ENCODE measurements around the gene TENM3.
A peak's percentile ranks its signal among the peaks of the same experiment; 100 is the strongest.

The TENM3 gene

DNA sequence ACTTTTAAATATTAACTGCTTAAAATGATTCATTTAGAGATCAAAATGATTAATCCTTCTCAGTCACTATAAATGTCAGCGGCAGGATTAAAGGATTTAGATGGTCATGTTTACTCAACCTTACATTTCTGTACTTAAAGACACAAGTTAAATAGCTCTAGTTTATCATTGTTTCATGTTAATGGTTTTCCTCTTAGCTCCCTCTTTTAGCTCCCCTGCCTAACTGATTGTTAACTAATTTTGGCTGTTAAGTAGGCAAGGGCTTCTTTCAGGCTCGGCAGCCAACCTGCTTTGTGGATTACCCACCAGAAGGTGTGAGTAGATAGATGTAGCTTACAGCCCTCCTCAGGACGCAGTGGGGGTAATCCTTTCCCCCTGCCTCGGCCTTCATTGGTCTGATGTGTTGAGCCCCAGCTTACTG is 96.0 kb downstream of the TENM3 start (continued):
- TF ChIP-seq, protein P1, sequence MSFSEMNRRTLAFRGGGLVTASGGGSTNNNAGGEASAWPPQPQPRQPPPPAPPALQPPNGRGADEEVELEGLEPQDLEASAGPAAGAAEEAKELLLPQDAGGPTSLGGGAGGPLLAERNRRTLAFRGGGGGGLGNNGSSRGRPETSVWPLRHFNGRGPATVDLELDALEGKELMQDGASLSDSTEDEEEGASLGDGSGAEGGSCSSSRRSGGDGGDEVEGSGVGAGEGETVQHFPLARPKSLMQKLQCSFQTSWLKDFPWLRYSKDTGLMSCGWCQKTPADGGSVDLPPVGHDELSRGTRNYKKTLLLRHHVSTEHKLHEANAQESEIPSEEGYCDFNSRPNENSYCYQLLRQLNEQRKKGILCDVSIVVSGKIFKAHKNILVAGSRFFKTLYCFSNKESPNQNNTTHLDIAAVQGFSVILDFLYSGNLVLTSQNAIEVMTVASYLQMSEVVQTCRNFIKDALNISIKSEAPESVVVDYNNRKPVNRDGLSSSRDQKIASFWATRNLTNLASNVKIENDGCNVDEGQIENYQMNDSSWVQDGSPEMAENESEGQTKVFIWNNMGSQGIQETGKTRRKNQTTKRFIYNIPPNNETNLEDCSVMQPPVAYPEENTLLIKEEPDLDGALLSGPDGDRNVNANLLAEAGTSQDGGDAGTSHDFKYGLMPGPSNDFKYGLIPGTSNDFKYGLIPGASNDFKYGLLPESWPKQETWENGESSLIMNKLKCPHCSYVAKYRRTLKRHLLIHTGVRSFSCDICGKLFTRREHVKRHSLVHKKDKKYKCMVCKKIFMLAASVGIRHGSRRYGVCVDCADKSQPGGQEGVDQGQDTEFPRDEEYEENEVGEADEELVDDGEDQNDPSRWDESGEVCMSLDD (tag by site-specific recombination; IDR thresholded peaks at IDR 0.05), result no peak
- TF ChIP-seq, protein P2, sequence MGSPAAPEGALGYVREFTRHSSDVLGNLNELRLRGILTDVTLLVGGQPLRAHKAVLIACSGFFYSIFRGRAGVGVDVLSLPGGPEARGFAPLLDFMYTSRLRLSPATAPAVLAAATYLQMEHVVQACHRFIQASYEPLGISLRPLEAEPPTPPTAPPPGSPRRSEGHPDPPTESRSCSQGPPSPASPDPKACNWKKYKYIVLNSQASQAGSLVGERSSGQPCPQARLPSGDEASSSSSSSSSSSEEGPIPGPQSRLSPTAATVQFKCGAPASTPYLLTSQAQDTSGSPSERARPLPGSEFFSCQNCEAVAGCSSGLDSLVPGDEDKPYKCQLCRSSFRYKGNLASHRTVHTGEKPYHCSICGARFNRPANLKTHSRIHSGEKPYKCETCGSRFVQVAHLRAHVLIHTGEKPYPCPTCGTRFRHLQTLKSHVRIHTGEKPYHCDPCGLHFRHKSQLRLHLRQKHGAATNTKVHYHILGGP (tag by site-specific recombination; IDR thresholded peaks at IDR 0.05), result peak; percentile 56; the same call in 1 of the 2 replicates
- TF ChIP-seq ZNF16 (tag by site-specific recombination; IDR thresholded peaks at IDR 0.05; ENCODE audit: low read depth) (no peak), SP3 (tag by site-specific recombination; IDR thresholded peaks at IDR 0.05) (no peak), SP7 (tag by site-specific recombination; IDR thresholded peaks at IDR 0.05) (no peak), OSR2 (tag by site-specific recombination; IDR thresholded peaks at IDR 0.05) (peak; percentile 91), ZNF239 (tag by site-specific recombination; IDR thresholded peaks at IDR 0.05) (no peak), ZBTB17 (tag by site-specific recombination; IDR thresholded peaks at IDR 0.05) (peak; percentile 75), ZNF211 (tag by site-specific recombination; IDR thresholded peaks at IDR 0.05; ENCODE audit: low read depth) (no peak), TRIM28 (IDR thresholded peaks at IDR 0.05; ENCODE audit: borderline replicate concordance, low read length) (0 out of 2 replicates have a peak, but pooled peaks have one; percentile 38), ZNF843 (tag by site-specific recombination; IDR thresholded peaks at IDR 0.05) (peak; percentile 90), HOXD13 (CRISPR knock-in tag; IDR thresholded peaks at IDR 0.05; ENCODE audit: borderline replicate concordance) (no peak), RBAK (tag by site-specific recombination; IDR thresholded peaks at IDR 0.05) (no peak), GLIS1 (tag by site-specific recombination; IDR thresholded peaks at IDR 0.05) (peak; percentile 71), SETDB1 (IDR thresholded peaks at IDR 0.05; ENCODE audit: insufficient read length, low read length) (no peak), ZXDB (tag by site-specific recombination; IDR thresholded peaks at IDR 0.05) (peak; percentile 42; the same call in 1 of the 2 replicates), ZNF830 (tag by site-specific recombination; IDR thresholded peaks at IDR 0.05; ENCODE audit: low read depth) (no peak), ZNF311 (tag by site-specific recombination; IDR thresholded peaks at IDR 0.05; ENCODE audit: borderline replicate concordance) (no peak), YY1 (tag by site-specific recombination; IDR thresholded peaks at IDR 0.05) (no peak), ZBTB7A (tag by site-specific recombination; IDR thresholded peaks at IDR 0.05; ENCODE audit: low read depth) (no peak), BCL11A (tag by site-specific recombination; IDR thresholded peaks at IDR 0.05; ENCODE audit: low read depth) (no peak), KLF10 (tag by site-specific recombination; IDR thresholded peaks at IDR 0.05) (no peak)
- TF ChIP-seq, protein P3, sequence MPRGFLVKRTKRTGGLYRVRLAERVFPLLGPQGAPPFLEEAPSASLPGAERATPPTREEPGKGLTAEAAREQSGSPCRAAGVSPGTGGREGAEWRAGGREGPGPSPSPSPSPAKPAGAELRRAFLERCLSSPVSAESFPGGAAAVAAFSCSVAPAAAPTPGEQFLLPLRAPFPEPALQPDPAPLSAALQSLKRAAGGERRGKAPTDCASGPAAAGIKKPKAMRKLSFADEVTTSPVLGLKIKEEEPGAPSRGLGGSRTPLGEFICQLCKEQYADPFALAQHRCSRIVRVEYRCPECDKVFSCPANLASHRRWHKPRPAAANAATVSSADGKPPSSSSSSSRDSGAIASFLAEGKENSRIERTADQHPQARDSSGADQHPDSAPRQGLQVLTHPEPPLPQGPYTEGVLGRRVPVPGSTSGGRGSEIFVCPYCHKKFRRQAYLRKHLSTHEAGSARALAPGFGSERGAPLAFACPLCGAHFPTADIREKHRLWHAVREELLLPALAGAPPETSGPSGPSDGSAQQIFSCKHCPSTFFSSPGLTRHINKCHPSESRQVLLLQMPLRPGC (tag by site-specific recombination; IDR thresholded peaks at IDR 0.05), result no peak; the same call in 1 of the 2 replicates
- TF ChIP-seq, protein P4, sequence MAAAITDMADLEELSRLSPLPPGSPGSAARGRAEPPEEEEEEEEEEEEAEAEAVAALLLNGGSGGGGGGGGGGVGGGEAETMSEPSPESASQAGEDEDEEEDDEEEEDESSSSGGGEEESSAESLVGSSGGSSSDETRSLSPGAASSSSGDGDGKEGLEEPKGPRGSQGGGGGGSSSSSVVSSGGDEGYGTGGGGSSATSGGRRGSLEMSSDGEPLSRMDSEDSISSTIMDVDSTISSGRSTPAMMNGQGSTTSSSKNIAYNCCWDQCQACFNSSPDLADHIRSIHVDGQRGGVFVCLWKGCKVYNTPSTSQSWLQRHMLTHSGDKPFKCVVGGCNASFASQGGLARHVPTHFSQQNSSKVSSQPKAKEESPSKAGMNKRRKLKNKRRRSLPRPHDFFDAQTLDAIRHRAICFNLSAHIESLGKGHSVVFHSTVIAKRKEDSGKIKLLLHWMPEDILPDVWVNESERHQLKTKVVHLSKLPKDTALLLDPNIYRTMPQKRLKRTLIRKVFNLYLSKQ (tag by site-specific recombination; IDR thresholded peaks at IDR 0.05; ENCODE audit: borderline replicate concordance), result no peak
- TF ChIP-seq, protein P5, sequence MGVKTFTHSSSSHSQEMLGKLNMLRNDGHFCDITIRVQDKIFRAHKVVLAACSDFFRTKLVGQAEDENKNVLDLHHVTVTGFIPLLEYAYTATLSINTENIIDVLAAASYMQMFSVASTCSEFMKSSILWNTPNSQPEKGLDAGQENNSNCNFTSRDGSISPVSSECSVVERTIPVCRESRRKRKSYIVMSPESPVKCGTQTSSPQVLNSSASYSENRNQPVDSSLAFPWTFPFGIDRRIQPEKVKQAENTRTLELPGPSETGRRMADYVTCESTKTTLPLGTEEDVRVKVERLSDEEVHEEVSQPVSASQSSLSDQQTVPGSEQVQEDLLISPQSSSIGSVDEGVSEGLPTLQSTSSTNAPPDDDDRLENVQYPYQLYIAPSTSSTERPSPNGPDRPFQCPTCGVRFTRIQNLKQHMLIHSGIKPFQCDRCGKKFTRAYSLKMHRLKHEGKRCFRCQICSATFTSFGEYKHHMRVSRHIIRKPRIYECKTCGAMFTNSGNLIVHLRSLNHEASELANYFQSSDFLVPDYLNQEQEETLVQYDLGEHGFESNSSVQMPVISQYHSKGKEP (tag by site-specific recombination; IDR thresholded peaks at IDR 0.05), result peak; percentile 66; the same call in 1 of the 2 replicates
- TF ChIP-seq, protein P6, sequence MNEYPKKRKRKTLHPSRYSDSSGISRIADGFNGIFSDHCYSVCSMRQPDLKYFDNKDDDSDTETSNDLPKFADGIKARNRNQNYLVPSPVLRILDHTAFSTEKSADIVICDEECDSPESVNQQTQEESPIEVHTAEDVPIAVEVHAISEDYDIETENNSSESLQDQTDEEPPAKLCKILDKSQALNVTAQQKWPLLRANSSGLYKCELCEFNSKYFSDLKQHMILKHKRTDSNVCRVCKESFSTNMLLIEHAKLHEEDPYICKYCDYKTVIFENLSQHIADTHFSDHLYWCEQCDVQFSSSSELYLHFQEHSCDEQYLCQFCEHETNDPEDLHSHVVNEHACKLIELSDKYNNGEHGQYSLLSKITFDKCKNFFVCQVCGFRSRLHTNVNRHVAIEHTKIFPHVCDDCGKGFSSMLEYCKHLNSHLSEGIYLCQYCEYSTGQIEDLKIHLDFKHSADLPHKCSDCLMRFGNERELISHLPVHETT (tag by site-specific recombination; IDR thresholded peaks at IDR 0.05), result no peak
- TF ChIP-seq, protein P7, sequence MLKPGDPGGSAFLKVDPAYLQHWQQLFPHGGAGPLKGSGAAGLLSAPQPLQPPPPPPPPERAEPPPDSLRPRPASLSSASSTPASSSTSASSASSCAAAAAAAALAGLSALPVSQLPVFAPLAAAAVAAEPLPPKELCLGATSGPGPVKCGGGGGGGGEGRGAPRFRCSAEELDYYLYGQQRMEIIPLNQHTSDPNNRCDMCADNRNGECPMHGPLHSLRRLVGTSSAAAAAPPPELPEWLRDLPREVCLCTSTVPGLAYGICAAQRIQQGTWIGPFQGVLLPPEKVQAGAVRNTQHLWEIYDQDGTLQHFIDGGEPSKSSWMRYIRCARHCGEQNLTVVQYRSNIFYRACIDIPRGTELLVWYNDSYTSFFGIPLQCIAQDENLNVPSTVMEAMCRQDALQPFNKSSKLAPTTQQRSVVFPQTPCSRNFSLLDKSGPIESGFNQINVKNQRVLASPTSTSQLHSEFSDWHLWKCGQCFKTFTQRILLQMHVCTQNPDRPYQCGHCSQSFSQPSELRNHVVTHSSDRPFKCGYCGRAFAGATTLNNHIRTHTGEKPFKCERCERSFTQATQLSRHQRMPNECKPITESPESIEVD (tag by site-specific recombination; IDR thresholded peaks at IDR 0.05), result peak; percentile 81
